NCI-H82 treated with DMSO at 0.1 percent for 48 hours (cell line): Measurements from ENCODE around the gene XCL2.
A peak's percentile ranks its signal among the peaks of the same experiment; 100 is the strongest.
"Not testable (repeated sequence)": the region's sequence is repeated elsewhere in the genome, so short reads cannot be mapped to it uniquely, and the experiment has no call there.

ENCODE experiments used
- DNase-seq: peaks from one replicate; lab custom pipeline; 2025; ENCODE audit not compliant: unreplicated experiment; lab: John Stamatoyannopoulos, UW

The XCL2 gene

GRCh38 chr1:168560370-168560769 lies 16.6 kb upstream of the XCL2 start:
- no peak for DNase-seq

- DNase-seq, result no peak
These were observed 12.8 kb upstream of the XCL2 start for GRCh38 chr1:168556647-168557046.

GRCh38 chr1:168555508-168556046 lies 11.8 kb upstream of the XCL2 start:
- DNase-seq, result no peak

GRCh38 chr1:168554603-168555483 lies 11.0 kb upstream of the XCL2 start:
- DNase-seq, result no peak

- no peak for DNase-seq
These were observed 10.1 kb upstream of the XCL2 start for GRCh38 chr1:168553680-168554553.

GRCh38 chr1:168552961-168553360 lies 9.2 kb upstream of the XCL2 start:
- DNase-seq, result peak; percentile 76

- DNase-seq, result no peak
These were observed 7.9 kb upstream of the XCL2 start for GRCh38 chr1:168551688-168552087.

GRCh38 chr1:168550971-168551370 lies 7.2 kb upstream of the XCL2 start:
- no peak for DNase-seq

- DNase-seq, result not testable (repeated sequence)
These were observed 2.7 kb upstream of the XCL2 start for GRCh38 chr1:168546553-168546895.

- not testable (repeated sequence) for DNase-seq
These were observed 2.1 kb upstream of the XCL2 start for GRCh38 chr1:168545678-168546552.

- DNase-seq, result not testable (repeated sequence)
These were observed 819 bp downstream of the XCL2 start for GRCh38 chr1:168542978-168543377.

GRCh38 chr1:168540798-168541197 lies 3.0 kb downstream of the XCL2 start:
- DNase-seq, result not testable (repeated sequence)

- no peak for DNase-seq
These were observed 8.3 kb downstream of the XCL2 start for GRCh38 chr1:168535536-168535935.

- peak; percentile 56 for DNase-seq
These were observed 12.0 kb downstream of the XCL2 start for GRCh38 chr1:168531615-168532345.

GRCh38 chr1:168529518-168529917 lies 14.3 kb downstream of the XCL2 start:
- DNase-seq, result no peak

- DNase-seq, result no peak
These were observed 22.3 kb downstream of the XCL2 start for GRCh38 chr1:168521401-168522000.

GRCh38 chr1:168520832-168521231 lies 23.0 kb downstream of the XCL2 start:
- no peak for DNase-seq

GRCh38 chr1:168520052-168520751 lies 23.6 kb downstream of the XCL2 start:
- DNase-seq, result no peak

- DNase-seq, result no peak
These were observed 25.0 kb downstream of the XCL2 start for GRCh38 chr1:168518813-168519212.
